ENCODE data around the gene SEMA6A. TPM values are rescaled to one million over a fixed set of nuclear protein-coding genes. Genes with fewer than 3 reads are reported as not detected.
A peak's percentile ranks its signal among the peaks of the same experiment; 100 is the strongest.
"Not testable (repeated sequence)": the region's sequence is repeated elsewhere in the genome, so short reads cannot be mapped to it uniquely, and the experiment has no call there.

SEMA6A gene
- total and polyA plus RNA-seq, 9 of the 15 experiments (the other 6 are each of a cell fraction or from before 2014, with no cell fraction given): 0.04 to 0.42 (median 0.18) TPM; not detected in 5

GRCh38 chr5:116545465-116545864 is 29.2 kb downstream of the SEMA6A start:
- CTCF ChIA-PET (ENCODE audit: low intra/inter-chr PET ratio); H3K27ac ChIP-seq (ENCODE audit: extremely low read depth, low read depth, low read length); H2AFZ ChIP-seq (ENCODE audit: low read depth, low read length); FAIRE-seq; H3K27me3 ChIP-seq (ENCODE audit: control insufficient read depth in 2 of 2, insufficient read depth in 2 of 2, low read length in 2 of 2); DNase-seq (ENCODE audit: extremely low read depth in 1 of 4, low spot score in 3 of 4); ATAC-seq; intact Hi-C loops (cut with micrococcal nuclease); H3K4me2 ChIP-seq (ENCODE audit: insufficient read depth, low read length); H3K36me3 ChIP-seq (ENCODE audit: control insufficient read depth, insufficient read depth, low read length); POLR2A ChIA-PET; H3K9me3 ChIP-seq (replicated peaks; ENCODE audit: control insufficient read depth, insufficient read depth, low read depth, low read length); in situ Hi-C loops (cut with MboI); H3K4me1 ChIP-seq (replicated peaks in 1 of 2; ENCODE audit: control insufficient read depth in 2 of 2, insufficient read depth in 2 of 2, low read length in 2 of 2); H3K9me1 ChIP-seq (ENCODE audit: control insufficient read depth, insufficient read depth, low read length); BruUV-seq (replicated peaks); H3K9ac ChIP-seq (ENCODE audit: insufficient read depth in 1 of 2, low read depth in 2 of 2, low read length in 2 of 2); H3K4me3 ChIP-seq; H3K79me2 ChIP-seq (ENCODE audit: control insufficient read depth, insufficient read depth, low read length); H4K20me1 ChIP-seq (replicated peaks; ENCODE audit: control insufficient read depth, insufficient read depth, low read length): not testable (repeated sequence)
- TF ChIP-seq CBX3 (IDR thresholded peaks at IDR 0.05; ENCODE audit: borderline replicate concordance in 1 of 2, low read length in 2 of 2) (peak in 1 of 2 experiments; percentile 38; a peak in 1 of 3 replicates), ZNF561 (CRISPR knock-in tag; conservative IDR thresholded peaks at IDR 0.05) (peak; percentile 83)
- 0% methylated on average over 5 of the region's 6 CpGs for WGBS (ENCODE audit: insufficient coverage, low coverage, missing lambda C conversion rate)

GRCh38 chr5:116544531-116545241 is 29.9 kb downstream of the SEMA6A start:
- Histone ChIP-seq H3K79me2 (ENCODE audit: control insufficient read depth, insufficient read depth, low read length) (no peaks in the 10 kb centered on the region), H3K4me3 (no peak overlapping the region), H3K9ac (ENCODE audit: insufficient read depth in 1 of 2, low read depth in 2 of 2, low read length in 2 of 2) (no peak overlapping the region), H3K4me2 (ENCODE audit: insufficient read depth, low read length) (no peak overlapping the region), H3K9me1 (ENCODE audit: control insufficient read depth, insufficient read depth, low read length) (no peaks in the 10 kb centered on the region), H3K36me3 (ENCODE audit: control insufficient read depth, insufficient read depth, low read length) (no peaks in the 10 kb centered on the region), H4K20me1 (replicated peaks; ENCODE audit: control insufficient read depth, insufficient read depth, low read length) (no peaks in the 10 kb centered on the region), H3K9me3 (replicated peaks; ENCODE audit: control insufficient read depth, insufficient read depth, low read depth, low read length) (no peaks in the 10 kb centered on the region; the same call in none of the 2 replicates), H3K27ac (ENCODE audit: extremely low read depth, low read depth, low read length) (no peak overlapping the region), H3K4me1 (replicated peaks in 1 of 2; ENCODE audit: control insufficient read depth in 2 of 2, insufficient read depth in 2 of 2, low read length in 2 of 2) (no peaks in the 10 kb centered on the region), H2AFZ (ENCODE audit: low read depth, low read length) (no peak overlapping the region), H3K27me3 (ENCODE audit: control insufficient read depth in 2 of 2, insufficient read depth in 2 of 2, low read length in 2 of 2) (no peaks in the 10 kb centered on the region)
- in situ Hi-C loops (cut with MboI): no loop called here
- DNase-seq (ENCODE audit: extremely low read depth in 1 of 4, low spot score in 3 of 4) (no peak), FAIRE-seq (no peak), ATAC-seq (no peak)
- BruUV-seq (replicated peaks): no TSS peak
- 11% methylated on average over 3 of the region's 3 CpGs for WGBS (ENCODE audit: insufficient coverage, low coverage, missing lambda C conversion rate)
- POLR2A ChIA-PET: no interaction called here
- CTCF ChIA-PET (ENCODE audit: low intra/inter-chr PET ratio): no interaction called here
- intact Hi-C loops (cut with micrococcal nuclease): no loop called here
- TF ChIP-seq CBFA2T2 (conservative IDR thresholded peaks at IDR 0.05) (no peak), ZBTB5 (IDR thresholded peaks at IDR 0.05) (no peak), IRF2 (CRISPR knock-in tag; IDR thresholded peaks at IDR 0.05) (no peak), MEF2A (IDR thresholded peaks at IDR 0.05; ENCODE audit: control insufficient read depth, low read depth, low read length) (no peak), EWSR1 (IDR thresholded peaks at IDR 0.05; ENCODE audit: borderline replicate concordance, low read depth, partially characterized antibody) (no peak), PHF20 (IDR thresholded peaks at IDR 0.05; ENCODE audit: partially characterized antibody) (no peak), NR0B1 (IDR thresholded peaks at IDR 0.05; ENCODE audit: partially characterized antibody) (no peak), SRF (CRISPR knock-in tag; IDR thresholded peaks at IDR 0.05) (no peak), ZKSCAN8 (CRISPR knock-in tag; IDR thresholded peaks at IDR 0.05) (no peak), SREBF2 (CRISPR knock-in tag; IDR thresholded peaks at IDR 0.05) (no peak)

Data from K562 (cell line).